ENCODE results near the gene PTPRR. TPM values are rescaled to one million over a fixed set of nuclear protein-coding genes. Genes with fewer than 3 reads are reported as not detected.

PTPRR gene, protein sequence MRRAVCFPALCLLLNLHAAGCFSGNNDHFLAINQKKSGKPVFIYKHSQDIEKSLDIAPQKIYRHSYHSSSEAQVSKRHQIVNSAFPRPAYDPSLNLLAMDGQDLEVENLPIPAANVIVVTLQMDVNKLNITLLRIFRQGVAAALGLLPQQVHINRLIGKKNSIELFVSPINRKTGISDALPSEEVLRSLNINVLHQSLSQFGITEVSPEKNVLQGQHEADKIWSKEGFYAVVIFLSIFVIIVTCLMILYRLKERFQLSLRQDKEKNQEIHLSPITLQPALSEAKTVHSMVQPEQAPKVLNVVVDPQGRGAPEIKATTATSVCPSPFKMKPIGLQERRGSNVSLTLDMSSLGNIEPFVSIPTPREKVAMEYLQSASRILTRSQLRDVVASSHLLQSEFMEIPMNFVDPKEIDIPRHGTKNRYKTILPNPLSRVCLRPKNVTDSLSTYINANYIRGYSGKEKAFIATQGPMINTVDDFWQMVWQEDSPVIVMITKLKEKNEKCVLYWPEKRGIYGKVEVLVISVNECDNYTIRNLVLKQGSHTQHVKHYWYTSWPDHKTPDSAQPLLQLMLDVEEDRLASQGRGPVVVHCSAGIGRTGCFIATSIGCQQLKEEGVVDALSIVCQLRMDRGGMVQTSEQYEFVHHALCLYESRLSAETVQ
- 12.7 and 15.5 TPM in 2 replicates for total RNA-seq
- 5.4 TPM for polyA plus RNA-seq (2012)

DNA sequence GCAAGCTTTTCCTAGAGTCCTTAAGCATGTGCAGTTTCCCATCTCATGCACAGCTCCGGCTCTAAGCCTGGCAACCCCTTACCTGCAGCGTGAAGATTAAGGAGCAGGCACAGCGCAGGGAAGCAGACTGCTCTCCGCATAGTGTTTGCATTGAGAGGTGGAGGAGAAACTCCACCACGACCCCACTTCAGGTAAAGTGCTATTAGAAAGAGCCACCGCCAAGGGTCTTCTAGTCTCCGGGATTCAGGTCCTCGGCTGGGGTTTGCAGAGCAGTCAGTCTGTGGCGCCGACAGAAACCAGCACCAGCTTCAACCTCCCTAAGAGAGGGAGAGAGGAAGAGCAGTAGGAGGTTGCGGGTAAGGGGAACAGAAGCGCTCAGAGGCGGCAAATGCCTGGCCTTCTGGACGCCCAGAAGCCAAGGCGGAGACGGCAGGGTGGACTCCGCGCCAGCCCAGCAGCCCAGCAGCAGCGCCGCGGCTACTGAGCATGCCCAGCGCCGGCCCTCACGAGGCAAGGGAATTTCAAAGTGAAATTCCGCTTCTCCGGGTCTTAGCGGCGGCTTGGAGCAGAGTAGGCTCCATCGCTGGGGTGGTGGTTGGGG lies at the start of gene PTPRR:
Gene PTPRR (minus strand): TSS at position 488 of the 601 bp plus-strand sequence. CDS start 348 bp downstream, at position 140.
- peak; percentile 20 for DNase-seq (ENCODE audit: low read depth)

- DNase-seq (ENCODE audit: low read depth): no peak
Measured at GRCh38 chr12:70966996-70967790, 46.7 kb upstream of the PTPRR start.

GRCh38 chr12:70966046-70966445 lies 45.5 kb upstream of the PTPRR start:
- no peak for DNase-seq (ENCODE audit: low read depth)

GRCh38 chr12:70964867-70965510 lies 44.5 kb upstream of the PTPRR start:
- DNase-seq (ENCODE audit: low read depth): no peak

GRCh38 chr12:70963081-70963660 lies 42.6 kb upstream of the PTPRR start:
- no peak for DNase-seq (ENCODE audit: low read depth)

DNA sequence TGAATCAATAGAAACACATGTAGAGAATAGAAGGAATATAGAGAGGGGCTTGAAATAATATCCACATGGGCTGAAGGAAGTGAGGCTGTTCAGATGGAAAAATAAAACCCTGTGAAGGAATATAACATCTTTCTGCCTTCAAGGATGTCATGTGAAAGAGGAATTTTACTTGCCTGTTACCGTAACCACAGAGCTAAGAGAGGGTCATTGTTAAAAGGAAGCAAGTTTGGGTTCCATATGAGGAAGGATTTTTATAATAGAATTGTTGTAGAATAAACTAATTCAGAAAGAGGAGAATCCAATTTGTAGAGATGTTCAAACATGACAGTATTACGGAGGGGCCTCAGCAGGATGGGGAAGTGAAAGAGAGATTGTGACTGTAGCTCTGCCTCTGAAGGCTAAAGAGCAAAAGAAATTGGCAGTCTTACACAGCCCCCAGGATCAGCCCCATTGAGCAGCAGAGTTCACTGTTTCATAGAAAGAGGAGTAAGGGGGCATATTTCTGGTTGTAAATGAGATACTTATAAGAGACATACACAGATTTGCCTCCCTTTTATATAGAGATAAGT lies 41.8 kb upstream of the PTPRR start:
- no peak for DNase-seq (ENCODE audit: low read depth)

DNA sequence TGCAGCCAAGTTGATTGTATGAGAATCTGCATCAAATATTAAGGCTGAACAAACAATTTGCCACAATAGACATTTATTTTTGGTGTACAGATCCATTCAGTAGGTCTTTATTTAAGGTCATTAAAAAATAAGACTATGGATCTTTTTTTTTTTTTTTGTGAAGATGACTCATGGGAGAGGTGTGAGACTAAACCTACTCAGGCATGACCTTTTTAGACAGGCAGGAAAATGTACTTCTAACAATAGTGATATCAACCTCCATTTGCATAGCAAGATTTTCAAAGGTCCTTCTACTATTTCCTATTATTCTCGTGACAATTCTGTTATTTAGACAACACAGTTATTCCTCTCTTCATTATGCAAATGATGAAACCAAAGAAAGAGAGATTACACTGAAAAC lies 39.9 kb upstream of the PTPRR start:
- DNase-seq (ENCODE audit: low read depth): no peak

DNA sequence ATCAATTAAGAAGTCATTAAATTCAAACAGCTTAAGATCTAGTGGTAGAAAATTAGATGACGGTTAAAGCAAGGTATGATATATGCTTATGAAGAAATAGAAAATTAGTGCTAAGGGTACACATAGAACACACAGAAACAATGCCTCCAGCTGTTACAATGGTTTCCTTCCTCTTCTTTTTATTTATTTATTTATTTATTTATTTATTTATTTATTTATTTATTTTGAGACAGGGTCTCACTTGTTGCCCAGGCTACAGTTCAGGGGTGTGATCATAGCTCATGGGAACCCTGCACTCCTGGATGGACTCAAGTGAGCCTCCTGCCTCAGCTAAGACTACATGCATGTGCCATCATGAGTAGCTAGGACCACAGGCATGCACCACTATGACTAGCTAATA lies 34.9 kb upstream of the PTPRR start:
- no peak for DNase-seq (ENCODE audit: low read depth)

- no peak for DNase-seq (ENCODE audit: low read depth)
Measured at GRCh38 chr12:70950451-70950850, 29.9 kb upstream of the PTPRR start.

DNA sequence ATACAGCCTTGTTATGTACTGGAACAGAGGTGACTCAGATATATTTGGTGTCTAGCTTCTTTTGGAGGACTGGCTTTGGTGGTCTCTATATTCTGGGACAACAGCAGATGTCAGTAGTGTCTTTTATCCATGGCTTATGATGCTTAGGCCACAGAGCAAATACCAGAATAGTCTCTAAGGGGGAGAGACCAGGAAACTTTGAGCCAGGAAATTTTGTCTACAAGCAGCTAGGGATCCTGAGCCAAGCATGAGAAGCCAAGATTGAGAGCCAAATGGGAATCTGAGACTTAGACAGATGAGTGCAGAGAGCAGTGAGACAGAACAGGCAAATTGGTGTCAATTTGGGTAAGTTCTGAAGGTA lies 28.4 kb upstream of the PTPRR start:
- DNase-seq (ENCODE audit: low read depth): peak; percentile 57

GRCh38 chr12:70948236-70948975 lies 27.9 kb upstream of the PTPRR start:
- no peak for DNase-seq (ENCODE audit: low read depth)

DNA sequence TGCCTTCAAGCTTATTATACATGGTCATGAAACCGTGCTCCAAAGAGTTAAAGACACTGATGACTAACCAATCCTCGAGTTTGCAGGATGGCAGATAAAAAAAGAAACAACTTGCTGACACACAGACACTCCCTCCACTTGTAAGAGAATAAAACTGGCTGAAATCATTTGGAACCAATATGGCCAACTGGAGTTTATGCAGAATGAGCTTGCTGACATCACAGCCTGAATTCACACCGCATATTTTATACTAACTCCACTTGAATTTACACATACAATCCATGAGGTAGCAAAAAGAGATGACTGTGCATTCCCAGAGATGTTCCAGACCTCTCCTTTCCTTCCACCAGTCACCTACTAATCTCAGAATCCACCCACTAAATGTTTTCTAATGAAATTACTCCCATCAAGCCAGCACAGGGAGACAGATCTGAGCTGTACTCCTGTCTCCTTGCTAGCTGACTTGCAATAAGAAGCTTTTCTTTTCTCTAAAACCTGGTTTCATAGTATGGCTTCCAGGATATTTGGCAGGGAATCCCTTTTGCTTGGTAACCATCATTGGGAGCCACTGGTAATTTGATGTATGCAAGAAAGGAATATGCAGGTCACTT lies 15.8 kb upstream of the PTPRR start:
- peak; percentile 20 for DNase-seq (ENCODE audit: low read depth)

DNA sequence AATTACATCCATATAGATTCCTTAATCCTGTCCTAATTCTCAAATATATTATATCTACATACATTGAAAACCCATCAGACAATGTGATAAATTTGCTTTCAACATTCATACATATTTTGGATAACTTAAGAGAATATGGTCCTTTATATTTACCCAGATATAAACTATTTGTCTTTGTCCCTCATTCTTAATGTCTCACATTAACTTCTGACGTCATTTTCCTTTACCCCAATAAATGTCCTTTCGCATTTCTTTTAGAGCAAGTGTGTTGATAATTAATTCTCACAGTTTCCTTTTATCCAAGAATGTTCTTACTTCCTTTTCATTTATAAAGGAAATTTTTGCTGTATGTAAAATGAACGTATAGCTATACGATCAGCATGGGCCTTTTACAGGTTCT lies 12.6 kb upstream of the PTPRR start:
- no peak for DNase-seq (ENCODE audit: low read depth)

DNA sequence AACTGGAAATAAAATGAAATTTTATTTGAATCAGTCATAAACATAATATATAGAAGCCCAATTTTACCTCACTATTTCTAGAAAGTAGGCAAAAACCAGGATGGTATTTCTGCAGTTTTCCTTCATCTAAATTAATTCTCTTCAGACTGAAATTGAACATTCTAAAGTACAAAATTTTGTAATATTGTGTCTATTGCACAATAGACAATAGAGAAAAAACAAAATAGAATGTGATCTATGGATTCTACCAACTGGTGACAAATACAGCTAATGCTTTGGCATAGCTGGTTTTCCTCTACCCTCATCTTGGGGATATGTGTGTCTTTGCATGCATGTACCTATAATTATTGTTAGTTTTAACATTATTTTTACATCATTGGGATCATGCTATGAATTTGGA lies 8.5 kb upstream of the PTPRR start:
- no peak for DNase-seq (ENCODE audit: low read depth)

GRCh38 chr12:70928071-70928470 lies 7.5 kb upstream of the PTPRR start:
- no peak for DNase-seq (ENCODE audit: low read depth)

DNA sequence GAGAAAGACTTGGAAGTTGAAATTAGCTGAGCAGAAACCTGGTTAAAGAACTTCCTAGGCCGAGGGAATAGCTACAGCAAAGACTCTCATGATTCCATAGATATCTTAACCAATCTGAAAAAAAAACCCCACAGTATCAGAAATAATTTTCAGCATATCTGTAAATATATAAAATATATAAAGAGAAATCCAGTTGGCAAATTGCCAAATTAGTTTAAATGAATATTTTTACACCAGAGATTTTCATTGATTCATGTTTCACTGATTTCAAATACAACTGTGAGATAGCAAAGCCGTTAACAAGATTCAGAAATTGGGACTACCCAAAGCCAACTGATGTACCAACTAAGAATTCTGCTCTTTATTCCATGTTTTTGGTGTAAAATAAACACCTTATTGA lies 6.8 kb upstream of the PTPRR start:
- no peak for DNase-seq (ENCODE audit: low read depth)

DNA sequence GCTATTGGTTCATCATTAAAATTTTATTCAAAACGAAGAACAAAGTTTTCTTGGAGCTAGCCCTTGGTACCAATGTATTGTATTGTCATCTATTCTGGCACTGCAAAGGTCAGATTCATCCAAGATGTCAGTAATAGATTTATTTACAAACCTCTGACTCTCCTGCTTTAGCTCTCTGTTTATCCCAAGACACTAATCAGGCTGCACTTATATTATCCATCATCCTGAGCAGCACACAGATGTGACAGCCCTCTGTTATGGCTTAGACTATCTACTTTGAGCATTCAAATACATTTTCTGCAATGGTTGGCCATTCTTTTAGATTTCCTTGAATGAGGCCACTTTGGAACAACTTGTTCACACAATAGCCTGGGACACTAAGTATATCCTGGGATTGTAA lies 5.0 kb upstream of the PTPRR start:
- DNase-seq (ENCODE audit: low read depth): no peak

DNA sequence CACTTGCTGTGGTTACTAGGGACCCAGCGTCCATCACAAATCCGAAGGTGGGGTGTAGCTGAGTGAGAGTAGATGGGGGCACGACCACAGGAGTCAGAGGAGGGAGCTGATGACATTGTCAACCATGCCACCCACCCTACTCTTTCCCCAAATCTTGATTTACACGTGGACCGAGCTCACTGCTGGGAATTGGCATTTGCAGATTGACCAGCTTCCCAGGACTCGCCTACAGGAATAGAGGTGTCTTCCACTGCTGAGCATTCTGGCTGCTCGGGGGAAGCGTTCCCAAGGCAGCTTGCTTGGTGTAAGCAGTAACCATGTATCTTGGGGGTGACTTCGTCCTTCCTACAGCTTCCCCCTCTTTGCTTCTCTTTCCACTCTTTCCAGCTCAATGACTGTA lies 353 bp upstream of the PTPRR start:
- no peak for DNase-seq (ENCODE audit: low read depth)

GRCh38 chr12:70919597-70920035 lies 922 bp downstream of the PTPRR start:
- DNase-seq (ENCODE audit: low read depth): peak; percentile 60
